Keratinocyte (primary cell): ENCODE measurements around the gene KSR1. TPM values are rescaled to one million over a fixed set of nuclear protein-coding genes. Genes with fewer than 3 reads are reported as not detected.

Experiments
- DNase-seq: peaks from one replicate; pipeline ENCODE4 v3.0.0-alpha.2; 2011; ENCODE audit warnings: low read depth, missing footprints, low spot score
- FAIRE-seq: peaks from 2 replicates; lab custom pipeline; 2011; peaks lifted over from hg19 to GRCh38; lab: Jason Lieb, UNC
- H2AFZ ChIP-seq: 2 replicates; pipeline ENCODE4 v1.6.0; 2012; ENCODE audit warnings: low read length, control low read depth, inconsistent platforms; ENCODE audit not compliant: control insufficient read depth
- H3K27ac ChIP-seq: 2 replicates; pipeline ENCODE4 v1.5.1; 2011; ENCODE audit warnings: low read length; ENCODE audit not compliant: control insufficient read depth, insufficient read depth
- H3K27me3 ChIP-seq: 3 replicates; pipeline ENCODE4 v1.6.0; 2011; ENCODE audit warnings: low read length; ENCODE audit not compliant: control insufficient read depth, insufficient read depth; ENCODE audit errors: extremely low read depth
- H3K36me3 ChIP-seq, 2 experiments: 2 replicates in 1 of 2; 3 replicates in 1 of 2; pipeline ENCODE4 v1.5.1; 2011; ENCODE audit warnings: low read length in 2 of 2, mild to moderate bottlenecking in 1 of 2; ENCODE audit not compliant: control insufficient read depth in 2 of 2, insufficient read depth in 2 of 2; ENCODE audit errors: extremely low read depth in 1 of 2
- H3K4me1 ChIP-seq: 3 replicates; pipeline ENCODE4 v1.5.1; 2011; ENCODE audit warnings: low read length; ENCODE audit not compliant: control insufficient read depth, insufficient read depth; ENCODE audit errors: extremely low read depth
- H3K4me2 ChIP-seq: 3 replicates; pipeline ENCODE4 v1.6.0; 2011; ENCODE audit warnings: low read depth, low read length; ENCODE audit not compliant: control insufficient read depth, insufficient read depth; ENCODE audit errors: extremely low read depth
- H3K4me3 ChIP-seq, 3 experiments: fragments of 200-600 bp in 1 of 3; sonication (generic) in 1 of 3; 2 replicates in 2 of 3; 3 replicates in 1 of 3; pipeline ENCODE4 v1.5.1; 2011 to 2016; ENCODE audit warnings: low read length in 3 of 3, mild to moderate bottlenecking in 3 of 3, control low read depth in 2 of 3, inconsistent platforms in 1 of 3, low read depth in 1 of 3, mixed read lengths in 1 of 3, mixed run types in 1 of 3, moderate library complexity in 1 of 3; ENCODE audit not compliant: control insufficient read depth in 2 of 3, insufficient read depth in 2 of 3; ENCODE audit errors: extremely low read depth in 1 of 3
- H3K79me2 ChIP-seq: 2 replicates; pipeline ENCODE4 v1.6.0; 2012; ENCODE audit warnings: low read length; ENCODE audit not compliant: control insufficient read depth, insufficient read depth
- H3K9ac ChIP-seq: 3 replicates; pipeline ENCODE4 v1.6.0; 2011; ENCODE audit warnings: low read length; ENCODE audit not compliant: control insufficient read depth, insufficient read depth; ENCODE audit errors: extremely low read depth
- H3K9me1 ChIP-seq: 3 replicates; pipeline ENCODE4 v1.6.0; 2011; ENCODE audit warnings: low read length; ENCODE audit not compliant: control insufficient read depth, insufficient read depth; ENCODE audit errors: extremely low read depth
- H3K9me3 ChIP-seq: 2 replicates; pipeline ENCODE4 v1.5.1; 2012; ENCODE audit warnings: low read depth, low read length; ENCODE audit not compliant: control insufficient read depth
- H4K20me1 ChIP-seq: 3 replicates; pipeline ENCODE4 v1.6.0; 2011; ENCODE audit warnings: low read length; ENCODE audit not compliant: control insufficient read depth, insufficient read depth; ENCODE audit errors: extremely low read depth
- EZH2 ChIP-seq: IDR thresholded peaks from one replicate; pipeline ENCODE4 v1.6.1; 2012; ENCODE audit warnings: inconsistent platforms, mild to moderate bottlenecking, low read length, moderate library complexity
- dilution Hi-C: fragments of 300-500 bp; cut with MboI; formaldehyde crosslinking; loops from one replicate; pipeline ENCODE4 v1.7.0; 2020; ENCODE audit warnings: low sequenced_read_pairs; ENCODE audit not compliant: extremely low pct_ligation_motif_present
- polyA plus RNA-seq, 5 experiments: library from polyadenylated mRNA; depleted of rRNA in 3 of 5; stranded (reverse) in 3 of 5; stranded (forward) in 1 of 5; unstranded in 1 of 5; fragments of >200 nt; gene quantifications; 1 replicate in 1 of 5; 2 replicates in 3 of 5; 3 replicates in 1 of 5; pipeline versions ENCODE4 v1.2.1 to v1.2.3, GENCODE V29; 2011 to 2012; ENCODE audit warnings: missing spikeins in 2 of 5, low read depth in 1 of 5, low replicate concordance in 1 of 5
- TF ChIP-seq, protein P1 (sequence below), 3 experiments: IDR thresholded peaks in 1 of 3; conservative IDR thresholded peaks in 1 of 3; optimal IDR thresholded peaks in 1 of 3; 2 replicates in 2 of 3; 3 replicates in 1 of 3; pipeline versions ENCODE3 to v1.5.1; 2011; ENCODE audit warnings: low read length in 3 of 3, mild to moderate bottlenecking in 3 of 3, moderate library complexity in 2 of 3, control low read depth in 1 of 3, inconsistent platforms in 1 of 3; ENCODE audit not compliant: insufficient read depth in 2 of 3; ENCODE audit errors: extremely low read depth in 1 of 3

KSR1 gene
- polyA plus RNA-seq, 1 donor (not counting 4 experiments of a cell fraction or from before 2014, with no cell fraction given), result 1.3 TPM

DNA sequence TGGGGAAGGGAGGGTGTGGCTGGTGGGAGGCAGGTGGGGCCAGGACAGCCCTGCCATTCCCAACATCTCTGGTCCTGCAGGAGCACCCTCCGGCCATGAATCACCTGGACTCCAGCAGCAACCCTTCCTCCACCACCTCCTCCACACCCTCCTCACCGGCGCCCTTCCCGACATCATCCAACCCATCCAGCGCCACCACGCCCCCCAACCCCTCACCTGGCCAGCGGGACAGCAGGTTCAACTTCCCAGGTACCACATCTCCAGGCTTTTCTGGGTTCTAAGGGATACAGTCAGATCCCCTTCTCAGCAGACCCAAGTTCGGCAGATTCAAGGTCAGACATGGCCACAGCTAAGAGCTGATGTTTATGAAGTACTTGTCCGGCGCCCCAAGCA lies 140.9 kb downstream of the KSR1 start:
- Histone ChIP-seq H3K9ac (no peak overlapping the region), H3K79me2 (no peaks in the 10 kb centered on the region), H4K20me1 (no peaks in the 10 kb centered on the region), H3K9me1 (no peaks in the 10 kb centered on the region), H3K9me3 (no peaks in the 10 kb centered on the region), H3K36me3 (no peaks in the 10 kb centered on the region), H3K4me3 (no peak overlapping the region), H3K4me1 (peaks cover 4% of the 10 kb centered on the region), H2AFZ (no peak overlapping the region), H3K4me2 (no peak overlapping the region), H3K27me3 (no peaks in the 10 kb centered on the region), H3K27ac (no peak overlapping the region)
- dilution Hi-C loops, result no loop called here
- no peak for TF ChIP-seq EZH2
- TF ChIP-seq, protein P1, sequence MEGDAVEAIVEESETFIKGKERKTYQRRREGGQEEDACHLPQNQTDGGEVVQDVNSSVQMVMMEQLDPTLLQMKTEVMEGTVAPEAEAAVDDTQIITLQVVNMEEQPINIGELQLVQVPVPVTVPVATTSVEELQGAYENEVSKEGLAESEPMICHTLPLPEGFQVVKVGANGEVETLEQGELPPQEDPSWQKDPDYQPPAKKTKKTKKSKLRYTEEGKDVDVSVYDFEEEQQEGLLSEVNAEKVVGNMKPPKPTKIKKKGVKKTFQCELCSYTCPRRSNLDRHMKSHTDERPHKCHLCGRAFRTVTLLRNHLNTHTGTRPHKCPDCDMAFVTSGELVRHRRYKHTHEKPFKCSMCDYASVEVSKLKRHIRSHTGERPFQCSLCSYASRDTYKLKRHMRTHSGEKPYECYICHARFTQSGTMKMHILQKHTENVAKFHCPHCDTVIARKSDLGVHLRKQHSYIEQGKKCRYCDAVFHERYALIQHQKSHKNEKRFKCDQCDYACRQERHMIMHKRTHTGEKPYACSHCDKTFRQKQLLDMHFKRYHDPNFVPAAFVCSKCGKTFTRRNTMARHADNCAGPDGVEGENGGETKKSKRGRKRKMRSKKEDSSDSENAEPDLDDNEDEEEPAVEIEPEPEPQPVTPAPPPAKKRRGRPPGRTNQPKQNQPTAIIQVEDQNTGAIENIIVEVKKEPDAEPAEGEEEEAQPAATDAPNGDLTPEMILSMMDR (optimal IDR thresholded peaks at IDR 0.05 in 1 of 3, IDR thresholded peaks at IDR 0.05 in 1 of 3, conservative IDR thresholded peaks at IDR 0.05 in 1 of 3; ENCODE audit: extremely low read depth in 1 of 3, insufficient read depth in 2 of 3, low read length in 3 of 3), result no peak
- no peak for FAIRE-seq
- DNase-seq, result no peak

DNA sequence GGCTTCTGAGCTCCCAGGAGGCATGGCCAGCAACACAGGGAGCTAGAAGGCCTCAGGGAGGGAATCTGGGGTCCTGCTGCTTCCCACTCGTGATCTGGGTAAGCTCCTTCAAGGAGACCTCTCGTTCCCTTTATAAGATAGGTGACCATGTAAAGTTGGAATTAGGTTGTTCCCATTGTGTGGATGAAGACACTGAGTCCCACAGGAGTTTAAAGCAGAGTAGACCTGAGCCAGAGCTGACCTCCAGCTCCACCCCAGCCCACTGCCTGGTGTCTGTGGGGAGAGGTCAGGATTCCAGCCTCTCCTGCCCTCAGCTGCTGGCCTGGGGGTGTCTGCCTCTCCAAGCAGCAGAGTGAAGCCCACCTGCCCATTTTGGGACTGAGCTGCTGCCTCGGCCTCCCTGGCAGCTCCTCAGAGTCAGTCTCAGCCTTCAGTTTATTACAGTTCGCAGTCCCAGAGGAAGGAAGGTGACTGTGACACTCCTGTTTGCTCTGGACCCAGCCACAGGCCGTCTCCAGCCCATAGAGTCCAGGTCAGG lies 141.6 kb downstream of the KSR1 start:
- dilution Hi-C loops, result no loop called here
- TF ChIP-seq EZH2, result no peak
- TF ChIP-seq, protein P1 (optimal IDR thresholded peaks at IDR 0.05 in 1 of 3, IDR thresholded peaks at IDR 0.05 in 1 of 3, conservative IDR thresholded peaks at IDR 0.05 in 1 of 3; ENCODE audit: extremely low read depth in 1 of 3, insufficient read depth in 2 of 3, low read length in 3 of 3), result no peak
- Histone ChIP-seq H2AFZ (no peak overlapping the region), H3K9me1 (no peaks in the 10 kb centered on the region), H4K20me1 (no peaks in the 10 kb centered on the region), H3K9me3 (no peaks in the 10 kb centered on the region), H3K9ac (no peak overlapping the region), H3K27me3 (no peaks in the 10 kb centered on the region), H3K4me3 (no peak overlapping the region), H3K4me1 (peaks cover 4% of the 10 kb centered on the region), H3K27ac (no peak overlapping the region), H3K4me2 (no peak overlapping the region), H3K36me3 (no peaks in the 10 kb centered on the region), H3K79me2 (no peaks in the 10 kb centered on the region)
- DNase-seq (no peak), FAIRE-seq (no peak)
